ENCODE data around the gene S1PR3.
"Not testable (repeated sequence)": the region's sequence is repeated elsewhere in the genome, so short reads cannot be mapped to it uniquely, and the experiment has no call there.

Gene S1PR3

GRCh38 chr9:88991066-88992034 lies at the start of gene S1PR3:
S1PR3 (plus strand) TSS chr9:88991468; CDS start chr9:89001201, 9,733 bp downstream.
- peak in 1 of 2 donors; percentile 16 for DNase-seq

DNA sequence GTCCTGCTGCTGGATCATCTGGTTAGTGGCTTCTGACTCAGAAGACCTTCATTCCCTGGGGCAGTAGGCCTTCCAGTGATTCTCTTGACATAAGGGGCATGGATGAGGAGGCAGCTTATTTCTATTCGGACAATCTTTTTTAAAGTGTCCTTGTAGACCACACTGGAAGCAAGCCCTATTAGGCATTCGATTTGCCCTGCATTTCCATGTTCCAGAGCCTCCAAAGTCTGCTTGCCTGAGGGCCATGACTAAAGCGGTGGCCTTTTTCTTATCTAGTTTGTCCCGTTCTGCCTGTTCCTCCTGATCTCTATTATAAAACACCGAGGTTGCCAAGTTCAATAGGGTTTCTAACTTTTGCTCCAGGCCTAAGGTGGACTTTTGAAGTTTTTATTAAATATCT lies 49.7 kb upstream of the S1PR3 start:
- DNase-seq = not testable (repeated sequence)

DNA sequence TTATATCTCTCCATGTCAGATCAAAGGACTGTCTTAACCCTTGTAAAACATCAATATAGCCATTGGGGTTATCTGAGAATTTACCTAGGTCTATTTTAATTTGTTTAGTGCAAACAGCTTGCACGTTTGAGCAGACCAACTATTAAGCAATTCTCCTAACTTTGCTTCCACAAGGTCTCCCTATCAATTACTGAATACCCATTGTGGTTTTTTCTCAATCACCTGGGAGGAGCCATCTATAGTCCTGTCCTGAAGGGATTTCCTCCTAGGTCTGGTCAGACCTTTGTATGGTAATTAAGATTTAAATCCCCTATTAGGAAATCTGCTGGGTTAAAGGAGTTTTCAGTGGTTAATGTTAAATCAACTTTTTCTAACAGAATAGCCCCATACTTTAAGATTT lies 48.9 kb upstream of the S1PR3 start:
- no peak for DNase-seq

DNA sequence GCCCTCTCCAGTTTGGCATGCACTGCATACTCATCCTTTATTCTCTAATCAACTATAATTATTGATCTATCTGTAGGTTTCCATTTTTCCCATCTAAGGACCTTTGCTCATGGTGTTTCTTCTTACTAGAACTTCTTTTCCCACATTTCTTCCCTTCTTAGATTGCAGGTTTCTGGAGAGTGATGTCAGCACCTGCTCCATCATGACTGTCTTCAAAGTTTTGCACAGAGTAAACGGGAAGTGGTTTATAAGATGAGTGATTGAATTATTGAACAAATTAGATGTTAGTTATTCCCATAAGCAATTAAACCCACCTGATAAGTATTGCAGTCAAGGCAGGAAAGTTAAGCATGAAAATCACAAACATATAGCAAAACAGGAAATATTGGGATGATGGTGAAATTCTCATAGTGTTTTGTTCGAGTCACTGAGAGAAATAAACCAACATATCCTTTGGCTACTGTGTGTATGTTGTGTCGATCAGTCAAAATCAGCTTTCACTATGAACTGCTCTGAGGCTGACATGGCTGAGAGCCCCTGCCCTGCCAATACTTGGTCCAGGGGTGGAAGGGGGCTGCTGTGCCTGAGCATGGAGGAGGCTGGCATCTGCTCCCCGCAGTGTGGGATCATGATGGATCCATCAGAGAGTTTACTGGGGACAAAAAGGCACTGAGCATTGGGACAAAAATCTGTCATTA lies 45.5 kb upstream of the S1PR3 start:
- DNase-seq = no peak

- no peak for DNase-seq
Measured at GRCh38 chr9:88947581-88948573, 43.4 kb upstream of the S1PR3 start.

DNA sequence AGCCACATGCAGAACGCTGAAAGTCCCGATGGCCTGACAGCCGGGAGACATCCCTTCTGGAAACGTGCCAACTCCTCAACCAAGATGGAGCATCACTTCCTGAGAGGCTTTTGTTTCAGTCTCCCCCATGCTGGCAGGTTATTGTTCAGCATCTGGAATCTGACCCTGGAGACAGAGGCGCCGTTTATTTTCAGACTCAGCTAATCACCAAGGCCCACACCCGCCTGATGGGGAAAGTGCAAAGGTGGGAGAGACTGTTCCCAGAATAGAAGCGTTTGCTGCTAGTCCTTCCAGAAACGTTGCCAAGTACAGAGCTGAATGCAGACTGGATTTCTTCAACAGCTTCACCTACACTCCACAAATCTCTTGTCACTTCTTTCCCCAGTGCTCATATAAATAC lies 41.8 kb upstream of the S1PR3 start:
- no peak for DNase-seq

GRCh38 chr9:88949961-88950340 lies 41.3 kb upstream of the S1PR3 start:
- DNase-seq = peak in 1 of 2 donors; percentile 11

GRCh38 chr9:88950341-88951154 lies 40.7 kb upstream of the S1PR3 start:
- no peak for DNase-seq

DNA sequence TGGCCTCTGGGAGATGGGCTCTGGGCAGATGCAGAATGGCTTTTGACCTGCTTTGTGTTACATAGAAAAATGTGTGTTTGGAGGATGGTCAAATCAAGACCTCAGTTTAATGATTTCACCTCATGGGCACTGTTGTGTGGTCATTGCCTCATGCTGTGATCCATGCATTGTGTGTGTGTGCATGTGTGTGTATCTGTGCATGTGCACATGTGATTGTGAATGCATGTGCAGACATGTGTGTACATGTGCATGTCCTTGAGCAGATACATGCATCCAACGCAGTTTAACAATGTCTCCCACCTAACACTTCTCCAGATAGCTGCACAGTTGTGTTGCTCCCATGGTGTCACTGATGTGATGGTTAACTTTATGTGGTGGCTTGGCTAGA lies 40.1 kb upstream of the S1PR3 start:
- DNase-seq = no peak

DNA sequence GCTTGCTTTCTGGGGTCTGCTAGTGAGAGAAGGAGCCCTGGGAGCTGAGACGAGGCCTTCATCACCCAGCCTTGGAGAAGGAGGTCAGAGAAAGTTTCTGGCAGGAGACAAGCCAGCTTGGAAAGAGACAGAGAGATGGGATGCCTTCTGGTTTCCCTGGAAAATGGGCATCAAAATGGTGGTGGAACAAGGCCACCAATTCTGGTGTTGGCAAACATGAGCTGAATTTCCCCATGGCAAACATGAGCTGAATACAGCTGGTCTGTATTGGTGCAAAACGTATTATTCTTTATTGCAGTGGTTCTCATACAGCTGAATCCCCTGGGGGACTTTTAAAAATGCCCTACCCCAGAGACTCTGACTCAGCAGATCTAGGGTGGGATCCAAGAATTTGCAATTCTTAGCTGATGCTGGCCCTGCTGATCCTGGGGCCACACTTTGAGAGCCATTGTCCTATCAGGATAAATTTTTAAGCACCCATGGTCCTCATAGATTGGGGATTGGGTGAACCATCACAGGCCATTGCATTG lies 39.1 kb upstream of the S1PR3 start:
- no peak for DNase-seq

GRCh38 chr9:88952976-88953375 lies 38.3 kb upstream of the S1PR3 start:
- no peak for DNase-seq

GRCh38 chr9:88953381-88954029 lies 37.8 kb upstream of the S1PR3 start:
- DNase-seq = no peak

- DNase-seq = no peak
Measured at GRCh38 chr9:88954066-88954465, 37.2 kb upstream of the S1PR3 start.

DNA sequence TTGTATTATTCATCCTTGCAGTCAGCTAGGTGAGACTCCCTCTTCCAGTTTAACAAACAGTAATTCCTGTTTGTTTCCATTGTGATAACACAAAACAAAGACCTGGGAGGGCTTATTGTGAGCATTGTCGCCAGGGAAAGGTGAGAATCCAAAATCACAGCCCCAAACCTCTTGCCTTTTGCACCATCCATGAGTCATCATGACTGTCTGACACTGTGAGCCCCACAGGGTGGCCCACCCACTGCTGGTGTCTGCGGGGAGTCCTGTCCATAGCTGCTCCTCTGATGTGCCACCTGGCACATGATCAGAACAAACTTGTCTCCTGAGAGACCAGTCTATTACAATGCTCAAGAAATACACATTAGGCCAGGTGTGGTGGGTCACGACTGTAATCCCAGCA lies 33.7 kb upstream of the S1PR3 start:
- DNase-seq = no peak

- DNase-seq = no peak
Measured at GRCh38 chr9:88959727-88960469, 31.4 kb upstream of the S1PR3 start.

DNA sequence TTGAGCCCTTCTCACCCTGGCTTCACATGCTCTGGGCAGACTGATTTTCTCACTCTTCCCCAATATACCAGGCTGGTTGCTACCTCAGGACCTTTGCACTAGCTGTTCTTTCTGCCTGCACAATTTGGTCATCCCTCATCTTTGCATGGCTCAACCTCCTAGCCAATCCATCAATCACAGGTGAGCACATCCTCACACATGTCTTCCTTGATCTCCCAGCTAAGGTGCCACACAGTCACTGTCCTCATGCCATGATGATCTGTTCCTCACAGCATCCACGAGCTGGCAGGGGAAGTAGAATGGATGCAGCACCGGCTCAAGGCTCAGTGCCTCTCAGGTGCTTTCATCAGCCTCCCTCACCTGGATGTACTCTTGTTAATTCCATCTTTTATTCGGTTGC lies 30.6 kb upstream of the S1PR3 start:
- DNase-seq = no peak

GRCh38 chr9:88965473-88965872 lies 25.8 kb upstream of the S1PR3 start:
- no peak for DNase-seq

DNA sequence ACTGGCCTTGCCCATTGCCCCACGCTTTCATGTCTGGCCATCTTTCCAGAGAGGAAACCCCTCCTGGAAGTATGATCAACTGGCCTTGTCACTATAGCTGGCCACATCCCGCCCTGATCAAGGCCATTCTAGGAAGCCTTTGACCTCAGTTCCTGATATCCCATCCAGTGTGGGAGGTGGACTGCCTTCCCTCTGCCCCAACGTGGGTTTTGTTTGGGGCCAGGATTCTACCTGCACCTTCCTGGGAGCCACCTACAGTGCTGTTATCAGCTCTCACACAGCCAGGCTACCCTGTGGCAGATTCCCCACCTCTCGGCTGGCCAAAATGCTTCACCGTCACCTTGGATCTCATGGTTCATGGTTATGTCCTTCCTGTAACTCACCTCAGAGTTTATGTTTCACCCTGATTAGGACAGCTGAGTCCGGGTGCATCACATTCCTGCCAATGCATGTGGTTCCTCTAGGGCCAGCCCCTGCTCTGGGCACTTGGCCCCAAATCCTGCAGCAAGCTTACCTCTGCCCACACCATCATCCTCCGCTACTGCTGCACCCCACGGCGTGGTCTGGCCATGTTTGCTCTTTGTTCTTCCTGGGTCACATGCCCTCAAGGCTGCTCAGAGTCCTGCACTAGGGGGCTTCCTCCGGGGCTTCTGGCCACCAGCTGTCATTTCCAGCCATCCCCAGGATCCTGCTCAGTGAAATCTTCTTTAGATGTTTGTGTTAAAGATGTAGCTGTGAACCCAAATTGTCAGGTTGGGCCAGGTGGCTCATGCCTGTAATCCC lies 24.2 kb upstream of the S1PR3 start:
- no peak for DNase-seq

DNA sequence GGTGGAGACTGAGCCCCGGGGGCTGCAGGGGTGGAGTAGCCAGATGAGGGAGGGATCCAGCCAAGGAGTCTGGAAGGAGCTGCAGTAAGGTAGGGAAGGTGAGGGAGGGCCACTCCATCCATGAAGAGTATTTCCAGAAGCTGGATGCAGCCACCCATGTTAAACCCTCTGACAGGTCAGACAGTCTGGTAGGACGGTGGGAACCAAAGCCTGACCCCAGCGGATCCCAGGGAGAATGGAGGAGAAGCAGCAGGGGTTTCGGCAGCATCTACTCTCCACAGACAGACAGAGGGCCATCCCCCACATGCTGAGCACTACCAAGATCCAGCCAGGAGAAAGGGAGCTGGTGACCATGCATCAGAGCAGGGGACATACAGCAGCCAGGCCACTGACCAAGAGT lies 22.5 kb upstream of the S1PR3 start:
- no peak for DNase-seq
